NCI-H1048 (cell line): ENCODE measurements around the gene PRKAG1.

Experiments
- DNase-seq: peaks from one replicate; lab custom pipeline; 2025; lab: John Stamatoyannopoulos, UW

PRKAG1 gene

DNA sequence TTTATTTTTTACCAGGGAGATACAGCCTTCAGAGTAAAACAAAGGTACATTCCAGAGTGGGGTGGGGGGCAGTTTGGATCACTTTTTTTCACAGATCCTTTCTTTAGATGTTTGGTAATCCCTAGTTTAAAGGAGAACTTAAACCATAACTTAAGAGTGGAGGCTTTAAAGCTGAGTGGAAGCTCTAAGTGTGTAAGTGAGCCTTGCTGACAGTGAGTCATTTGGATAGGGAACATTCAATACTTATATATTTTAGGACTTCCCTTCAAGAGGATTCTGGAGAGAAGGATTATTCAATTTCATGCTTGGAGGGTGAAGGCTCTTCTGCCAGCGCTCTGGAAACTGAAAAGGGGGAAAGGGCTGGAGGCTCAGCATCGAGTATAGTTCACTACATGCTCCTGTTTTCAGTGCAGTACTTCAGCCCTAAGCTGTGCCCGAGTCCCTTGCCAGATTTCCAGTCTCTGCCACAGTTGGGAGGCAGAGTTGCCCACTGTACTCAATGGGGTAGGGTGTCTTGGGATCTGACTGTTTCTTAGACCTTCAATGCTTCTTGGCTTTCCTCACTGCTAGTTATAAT is 8.4 kb downstream of the PRKAG1 start:
- DNase-seq, result no peak

DNA sequence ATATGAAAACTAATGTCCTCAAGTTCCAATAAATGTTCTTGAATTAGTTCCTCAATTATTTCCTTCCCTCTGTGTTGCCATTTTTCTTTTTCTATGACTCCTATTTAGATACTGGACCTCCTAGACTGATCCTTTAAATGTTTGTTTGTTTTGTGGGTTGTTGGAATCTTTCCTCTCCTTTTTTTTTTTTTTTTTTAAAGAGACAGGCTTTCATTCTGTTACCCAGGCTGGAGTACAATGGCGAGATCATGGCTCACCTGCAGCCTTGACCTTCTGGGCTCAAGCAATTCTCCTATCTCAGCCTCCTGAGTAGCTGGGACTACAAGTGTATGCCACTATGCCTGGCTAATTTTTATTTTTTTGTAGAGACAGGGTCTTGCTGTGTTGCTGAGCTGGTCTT is 9.6 kb downstream of the PRKAG1 start:
- no peak for DNase-seq

DNA sequence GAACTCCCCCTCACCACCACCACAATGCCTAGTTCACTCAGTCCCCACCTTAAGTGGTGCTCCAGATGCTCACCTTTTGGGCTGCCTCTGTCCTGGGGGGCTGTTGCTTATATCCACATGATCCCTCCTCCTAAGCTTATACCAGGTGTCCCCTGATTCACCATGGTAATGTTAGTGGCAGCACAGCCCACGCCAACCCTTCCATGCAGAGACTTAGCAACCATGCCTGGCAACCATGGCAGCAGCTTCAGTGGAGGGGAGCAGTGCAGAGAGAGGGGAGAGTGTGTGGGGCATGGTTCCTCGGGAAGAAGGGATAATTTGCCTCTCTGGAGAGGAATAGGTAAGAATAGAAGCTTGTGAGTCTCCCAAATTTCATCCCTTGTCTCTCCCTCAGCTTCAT is 18.2 kb downstream of the PRKAG1 start:
- no peak for DNase-seq

DNA sequence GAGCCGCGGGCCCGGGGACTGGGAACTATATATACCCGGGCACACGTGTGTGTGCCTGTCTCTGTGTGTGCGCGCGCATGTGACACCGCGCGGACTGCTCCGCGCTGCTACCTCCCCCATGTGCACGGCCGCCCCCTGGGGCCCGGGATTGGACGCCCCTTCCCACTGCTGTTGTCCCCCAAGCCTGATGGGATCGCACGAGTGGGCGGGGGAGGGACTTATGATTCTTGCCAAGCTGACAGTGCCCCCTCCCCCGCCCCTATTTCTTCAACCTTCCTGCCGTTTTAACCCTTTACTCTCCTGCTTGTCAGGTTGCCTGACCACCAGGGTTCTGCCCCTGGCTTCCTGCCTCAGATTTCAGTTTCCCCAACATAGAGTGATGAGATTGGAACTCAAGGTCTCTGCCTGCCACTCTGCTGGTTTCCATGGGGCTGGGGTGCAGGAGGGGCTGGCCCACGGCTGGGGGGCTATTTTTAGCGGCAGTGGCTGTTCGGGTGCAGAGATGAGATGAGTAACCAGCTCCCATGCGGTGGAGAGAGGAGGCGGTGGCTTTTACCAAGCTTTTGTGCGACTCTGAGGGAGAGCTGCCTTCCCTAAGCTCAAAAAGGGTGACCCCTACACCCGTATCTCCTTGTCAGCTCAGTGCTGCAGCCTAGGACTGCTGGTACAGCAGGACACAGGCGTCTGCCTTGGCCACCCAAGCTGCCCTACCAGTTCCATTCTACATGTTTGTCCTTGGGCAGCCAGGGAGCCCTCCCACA is 19.0 kb downstream of the PRKAG1 start, which contains the start of gene DDN:
Gene DDN (minus strand): TSS at position 5 of the 761 bp plus-strand sequence. CDS start 88 bp downstream, outside the sequence.
- DNase-seq, result no peak

DNA sequence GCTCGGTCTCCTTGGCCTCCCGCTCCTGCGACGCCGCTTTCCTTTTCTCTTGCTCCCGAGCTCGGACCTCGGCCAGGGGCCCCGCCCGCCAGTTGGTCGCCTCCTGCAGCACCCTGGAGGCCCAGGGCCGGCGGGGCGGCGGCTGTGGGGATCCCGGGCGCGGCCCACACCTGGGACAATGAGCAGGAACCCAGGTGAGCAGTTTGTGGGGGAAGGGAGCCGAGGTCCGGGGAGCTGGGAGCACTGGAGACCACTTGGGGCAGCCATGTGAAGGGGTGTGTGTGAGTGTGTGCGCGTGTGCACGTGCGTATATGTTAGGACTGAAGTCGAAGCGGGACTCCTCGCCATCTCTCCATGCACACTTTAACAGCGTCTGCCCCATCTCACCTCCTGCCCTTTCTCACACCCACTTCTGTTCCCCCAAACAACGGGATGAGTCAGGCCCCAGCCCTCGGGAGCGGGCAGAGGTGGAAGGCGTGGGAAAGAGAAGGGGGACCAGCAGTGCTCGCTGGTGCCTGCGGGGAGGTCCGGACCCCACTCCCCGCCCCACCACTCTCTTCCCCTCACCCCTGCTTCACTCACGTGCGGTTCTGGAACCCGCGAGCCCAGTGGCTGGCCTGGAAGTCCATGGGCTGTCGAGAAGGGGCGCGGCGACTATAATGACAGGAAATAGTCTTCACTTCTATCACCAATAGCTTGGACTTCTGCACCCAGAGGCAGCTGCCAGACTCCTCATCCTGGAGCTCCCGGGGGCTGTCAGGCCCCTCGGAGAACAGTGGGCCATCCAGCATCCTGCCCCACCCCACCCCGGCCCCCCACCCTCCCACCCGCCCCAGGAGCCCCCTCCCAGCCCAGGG is 19.9 kb downstream of the PRKAG1 start:
- DNase-seq, result no peak

DNA sequence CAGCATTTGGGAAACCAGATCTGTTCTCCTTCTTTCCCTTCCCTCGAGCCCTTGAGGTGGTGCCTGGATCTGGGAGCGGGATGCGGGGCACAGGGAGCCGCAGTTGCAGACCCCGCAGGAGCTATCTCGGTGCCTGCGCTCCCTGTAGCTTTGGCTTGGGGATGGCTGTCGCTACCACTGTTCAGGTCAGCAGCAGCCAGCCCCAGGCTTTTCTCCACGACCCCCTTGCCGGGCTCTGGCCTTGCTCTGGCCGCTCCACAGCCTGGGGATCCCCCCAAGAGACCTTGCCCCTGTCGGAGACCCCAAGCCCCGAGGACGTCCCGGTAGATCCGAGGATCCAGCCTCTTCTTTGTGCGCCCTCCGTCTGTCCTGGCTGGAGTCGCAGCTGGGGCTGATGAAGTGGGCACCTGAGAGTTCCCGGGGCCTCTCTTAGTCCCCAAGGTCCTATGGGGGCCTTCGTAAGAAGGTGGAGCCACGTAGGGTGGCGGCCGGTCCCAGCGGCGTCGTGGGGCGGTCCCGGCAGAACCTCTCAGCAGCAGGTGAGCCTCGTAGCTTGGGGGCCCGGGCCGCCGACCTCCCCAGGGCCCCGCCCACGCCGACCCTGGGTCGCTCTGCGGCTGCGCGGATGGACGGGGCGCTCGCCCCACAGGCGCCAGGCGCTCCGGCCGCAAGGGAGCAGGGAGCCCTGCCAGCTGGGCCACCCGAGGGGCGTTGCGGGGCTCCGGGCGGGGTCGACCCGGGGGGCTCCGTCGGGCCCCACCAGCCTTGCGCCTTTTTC is 20.7 kb downstream of the PRKAG1 start:
- DNase-seq, result no peak

DNA sequence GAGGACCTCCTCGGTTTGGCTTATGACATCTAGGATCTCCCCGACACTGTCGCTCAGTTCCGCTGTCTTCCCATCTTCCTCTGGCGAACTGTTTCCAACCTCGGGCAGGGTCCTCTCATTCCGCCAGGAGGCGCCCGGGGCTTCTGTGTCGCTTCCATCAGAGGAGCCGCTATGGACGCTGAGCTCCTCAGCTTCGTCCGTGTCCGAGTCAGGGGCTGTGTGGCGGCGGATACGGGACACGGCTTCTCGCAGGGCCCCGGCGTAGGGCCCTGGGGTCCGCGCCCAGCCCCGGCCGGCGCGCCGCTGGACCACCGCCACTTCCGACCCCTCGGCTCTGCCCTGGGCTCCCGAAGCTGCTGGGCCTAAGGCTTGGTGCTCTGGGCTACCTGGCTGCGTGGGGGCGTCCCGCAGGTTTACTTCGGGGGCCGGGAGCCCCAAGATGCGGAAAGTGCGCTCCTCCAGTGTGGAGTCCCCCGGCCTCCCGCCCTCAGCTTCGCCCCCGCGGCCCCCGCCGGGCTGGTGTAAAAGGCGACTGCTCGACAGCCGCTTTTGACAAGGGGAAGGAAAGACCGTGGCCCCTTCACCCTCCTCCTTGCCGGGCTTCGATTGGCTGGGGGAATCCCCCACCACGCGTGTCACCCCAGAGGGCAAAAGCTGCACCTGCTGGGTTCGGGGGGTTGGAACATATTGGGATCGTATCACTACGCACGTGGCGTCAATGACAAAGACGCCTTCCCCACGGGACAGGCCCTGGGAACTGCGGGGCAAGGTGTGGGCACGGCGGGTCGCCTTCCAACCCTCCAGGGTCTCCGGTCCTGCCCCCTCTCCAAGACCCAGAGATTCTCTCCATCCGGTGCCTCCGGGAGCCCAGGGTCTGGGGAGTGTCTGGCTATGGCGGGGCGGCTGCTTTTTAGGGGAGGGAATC is 21.5 kb downstream of the PRKAG1 start:
- DNase-seq, result no peak

DNA sequence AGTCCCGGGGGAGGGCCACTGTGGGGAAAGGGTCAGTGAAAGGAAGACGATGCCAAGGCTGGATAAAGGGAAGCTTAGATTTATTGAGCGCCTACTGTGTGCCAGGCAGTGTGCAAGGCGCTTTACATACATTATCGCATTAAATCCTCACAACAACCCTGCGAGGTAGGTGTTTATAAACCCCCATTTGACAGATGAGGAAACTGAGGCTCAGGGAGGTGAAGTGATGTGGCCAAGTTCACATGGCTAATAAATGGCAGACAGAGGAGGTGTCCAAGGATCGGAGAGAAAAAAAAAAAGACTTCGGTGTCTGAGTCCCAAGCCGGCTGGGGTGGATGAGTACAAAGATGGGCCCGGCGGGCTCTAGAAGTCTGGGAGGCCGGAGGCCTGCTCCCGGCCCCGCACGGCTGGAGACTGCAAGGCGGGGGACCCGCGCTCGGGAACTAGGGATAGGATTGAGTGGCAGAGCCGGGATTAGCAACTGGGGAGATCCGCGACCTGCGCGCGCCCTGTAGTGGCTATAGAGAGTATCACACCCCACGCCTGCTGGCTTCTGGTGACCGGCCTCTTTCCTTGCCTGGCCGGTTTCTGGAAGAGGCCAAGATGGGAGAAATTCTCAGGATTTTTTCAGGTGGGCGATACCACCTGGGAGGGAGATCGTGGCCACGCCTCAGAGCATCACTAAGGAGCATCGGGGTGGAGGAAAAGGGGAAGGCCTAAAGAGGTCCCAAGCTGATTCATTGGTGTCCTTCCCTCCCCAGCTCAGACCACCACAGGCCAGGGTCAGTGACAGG is 23.3 kb downstream of the PRKAG1 start:
- DNase-seq, result no peak

DNA sequence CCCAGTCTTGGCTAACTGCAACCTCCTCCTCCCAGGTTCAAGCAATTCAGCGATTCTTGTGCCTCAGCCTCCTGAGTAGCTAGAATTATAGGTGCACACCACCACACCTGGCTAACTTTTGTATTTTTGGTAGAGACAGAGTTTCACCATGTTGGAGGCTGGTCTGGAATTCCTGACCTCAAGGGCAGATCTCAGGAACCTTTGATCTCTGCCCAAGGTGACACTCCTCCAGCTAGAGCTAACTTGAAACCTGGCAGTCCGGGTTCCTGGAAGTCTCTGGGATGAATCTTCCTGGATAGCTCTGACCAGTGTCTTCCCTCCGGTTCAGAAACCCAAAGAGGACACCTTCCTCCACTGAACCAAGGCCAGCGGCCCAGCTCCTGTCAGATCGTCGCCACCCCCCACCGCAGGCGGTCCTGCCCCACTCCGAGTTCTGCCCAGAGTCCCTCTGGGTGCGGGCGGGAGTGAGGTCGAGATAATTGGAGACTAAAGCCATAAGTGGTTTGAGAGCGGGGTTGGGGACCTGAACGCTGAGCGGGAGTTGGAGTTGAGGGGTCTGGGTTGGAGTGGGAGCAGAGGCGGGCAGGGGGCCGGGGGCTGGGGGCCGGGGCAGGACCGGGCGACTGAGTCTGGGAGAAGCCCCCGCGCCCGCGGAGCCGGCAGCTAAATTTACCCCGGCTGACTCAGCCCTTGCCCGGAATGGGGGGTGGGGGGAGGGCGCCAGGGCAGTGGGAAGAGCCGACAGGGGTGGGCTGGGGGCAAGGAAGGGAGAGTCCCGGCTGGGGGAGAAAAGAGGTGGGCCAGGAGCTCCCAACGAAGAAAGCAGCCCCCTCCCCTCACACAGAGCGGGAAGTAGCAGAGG is 24.1 kb downstream of the PRKAG1 start:
- DNase-seq, result no peak

DNA sequence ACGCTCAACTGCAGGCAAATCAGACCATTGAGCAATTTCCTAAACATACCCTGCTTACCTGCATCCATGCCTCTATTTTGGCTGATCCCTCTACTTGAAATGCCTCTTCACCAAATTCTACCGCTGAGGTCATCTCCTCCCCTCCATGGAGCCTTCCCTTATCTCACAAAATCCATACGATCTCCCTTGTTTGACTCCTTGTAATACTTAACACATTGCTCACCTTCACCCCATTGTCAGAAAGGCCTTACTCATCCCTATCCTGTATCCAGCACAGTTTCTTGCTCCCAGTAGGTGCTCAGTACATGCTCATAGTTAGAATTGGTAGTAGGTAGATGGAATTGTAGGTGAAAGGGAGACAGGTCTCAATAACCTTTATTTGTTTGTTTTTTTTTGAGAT is 24.8 kb downstream of the PRKAG1 start:
- no peak for DNase-seq

DNA sequence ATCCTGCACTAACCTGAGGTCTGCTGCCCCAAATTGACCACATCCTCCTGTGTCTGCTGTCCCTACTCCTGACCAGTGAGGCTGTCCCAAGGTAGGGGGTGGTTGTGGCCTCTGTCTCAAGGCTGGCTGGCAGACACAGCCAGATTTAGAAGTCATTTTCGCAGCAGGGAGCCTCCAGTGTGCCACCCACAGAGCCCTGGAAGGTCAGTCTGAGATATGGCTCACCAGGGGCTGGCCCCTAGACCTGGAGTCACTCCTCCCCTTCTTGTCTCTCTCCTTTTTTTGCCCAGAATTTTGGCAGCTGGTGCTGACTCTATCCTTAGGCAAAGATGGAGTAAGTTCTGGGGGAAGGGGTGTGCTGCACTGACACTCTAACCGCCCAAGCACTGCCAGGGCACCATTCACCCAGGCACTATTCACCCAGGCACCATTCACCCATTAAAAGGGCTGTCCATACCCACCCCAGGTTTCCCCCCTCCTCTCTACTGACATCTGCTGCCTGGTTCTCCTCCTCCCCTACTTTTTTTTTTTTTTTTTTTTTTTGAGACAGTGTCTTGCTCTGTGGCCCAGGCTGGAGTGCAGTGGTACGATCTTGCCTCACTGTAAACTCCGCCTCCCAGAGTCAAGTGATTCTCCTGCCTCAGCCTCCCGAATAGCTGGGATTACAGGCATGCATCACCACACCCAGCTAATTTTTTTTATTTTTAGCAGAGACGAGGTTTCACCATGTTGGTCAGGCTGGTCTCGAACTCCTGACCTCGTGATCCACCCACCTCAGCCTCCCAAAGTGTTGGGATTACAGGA is 27.1 kb downstream of the PRKAG1 start:
- no peak for DNase-seq

DNA sequence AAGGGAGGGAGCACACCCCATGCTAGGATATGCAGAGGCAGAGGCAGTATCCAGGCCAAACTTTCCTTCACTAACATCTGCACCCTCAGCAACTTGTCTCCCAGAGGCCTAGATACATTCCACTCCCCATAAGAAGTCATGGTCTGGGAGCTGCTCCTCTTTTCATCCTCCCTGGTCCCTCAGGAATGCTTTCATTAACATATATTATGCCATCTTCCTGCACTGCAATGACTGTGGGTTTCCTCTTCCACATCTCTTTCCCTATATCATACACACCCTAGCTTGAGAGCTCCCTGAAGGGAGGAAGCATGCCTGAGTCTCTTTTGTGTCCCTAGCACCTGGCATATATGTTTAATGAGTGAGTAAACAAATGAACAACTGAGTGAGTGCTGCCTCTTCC is 28.0 kb downstream of the PRKAG1 start:
- DNase-seq, result no peak

DNA sequence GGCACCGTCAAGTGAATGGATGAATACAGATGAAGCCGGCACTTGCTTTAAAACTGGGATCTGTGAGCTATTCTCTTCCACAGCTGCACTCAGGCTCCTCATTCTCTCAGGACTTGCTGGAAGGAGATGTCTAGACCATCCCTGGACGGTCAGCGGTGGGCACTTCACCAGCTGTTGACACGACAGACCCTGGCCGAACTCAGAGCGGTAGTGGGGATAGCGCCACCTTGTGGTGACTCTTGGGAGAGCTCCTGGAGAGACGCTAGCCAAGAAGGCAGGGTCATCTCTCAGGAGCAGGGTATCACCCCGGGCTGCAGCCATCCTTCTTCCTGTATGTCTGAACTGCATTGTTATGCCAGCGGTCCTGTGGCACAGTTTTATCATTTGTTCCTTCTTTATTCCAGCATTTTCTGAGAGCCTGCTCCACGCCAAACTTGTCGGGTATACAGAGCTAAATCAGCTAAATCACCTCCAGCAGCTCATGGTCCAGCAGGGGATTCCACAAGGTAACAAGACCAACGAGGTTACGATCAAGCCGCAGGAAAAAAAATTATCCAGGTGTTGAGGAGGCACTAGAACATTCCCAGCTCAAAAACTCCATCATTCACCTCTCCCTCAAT is 30.4 kb downstream of the PRKAG1 start:
- no peak for DNase-seq

DNA sequence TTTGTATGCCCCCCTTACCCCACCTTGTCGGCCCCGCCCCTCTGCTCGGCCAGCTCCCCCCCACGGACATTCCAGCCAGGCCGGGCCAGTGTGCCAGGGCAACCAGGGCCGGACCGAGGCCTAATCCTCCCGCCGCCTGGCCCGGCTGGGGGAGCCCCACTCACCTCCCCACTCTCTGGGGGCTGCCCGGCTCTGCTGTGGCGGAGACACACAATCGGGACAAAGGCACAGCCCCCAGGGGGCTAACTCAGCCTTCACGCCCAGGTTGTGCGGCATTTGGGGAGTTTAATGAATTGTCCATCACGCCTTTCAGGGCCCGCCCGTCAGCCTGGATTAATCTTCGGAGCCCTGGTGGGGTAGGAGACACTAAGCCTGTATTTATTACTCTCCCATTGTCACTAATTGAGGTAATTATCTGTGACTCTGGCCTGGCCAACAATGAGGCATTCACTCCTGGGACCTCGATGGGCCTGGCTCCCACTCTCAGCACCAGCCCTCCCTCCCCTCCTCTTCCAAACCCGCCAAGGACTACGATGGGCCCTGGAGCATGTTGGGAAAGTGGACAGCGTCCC is 31.8 kb downstream of the PRKAG1 start:
- no peak for DNase-seq

DNA sequence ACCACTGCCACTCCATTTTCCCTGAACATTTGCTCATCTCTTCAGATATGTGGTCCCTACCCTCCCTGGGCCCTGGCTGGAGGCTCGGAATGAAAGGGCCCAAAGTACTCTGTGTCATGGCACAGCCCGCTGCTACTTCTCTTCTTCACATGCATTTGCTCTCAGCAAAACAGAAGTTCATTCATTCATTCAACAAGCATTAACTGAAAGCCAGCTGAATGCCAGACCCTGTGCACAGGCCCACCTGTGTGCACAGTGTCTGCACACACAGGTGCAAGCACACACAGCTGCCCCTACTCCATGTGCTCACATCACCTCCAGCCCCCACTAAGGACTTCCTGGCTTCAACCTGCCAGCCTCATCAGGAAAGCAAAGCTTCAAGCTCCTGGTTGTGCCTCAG is 32.7 kb downstream of the PRKAG1 start:
- no peak for DNase-seq

DNA sequence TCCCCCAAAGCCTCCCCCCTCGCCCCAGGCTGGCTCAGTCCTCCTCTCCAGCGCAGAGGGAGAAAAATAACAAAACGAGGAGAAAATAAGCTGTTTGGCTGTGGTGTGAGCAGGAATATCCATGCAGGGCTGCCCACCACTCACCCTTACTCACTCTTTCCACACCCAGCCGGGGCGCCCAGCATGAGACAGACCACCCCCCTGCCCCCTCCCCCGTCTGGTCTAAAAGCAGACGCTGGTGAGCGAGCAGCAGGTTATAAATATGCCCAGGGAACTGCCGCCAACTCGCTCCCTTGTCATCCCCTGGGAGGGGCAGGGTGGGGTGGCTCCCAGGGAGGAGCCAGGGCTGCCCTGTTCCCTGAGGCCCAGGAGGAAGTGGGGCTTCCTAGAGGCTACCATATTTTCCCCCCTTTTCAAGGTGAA is 33.1 kb downstream of the PRKAG1 start:
- no peak for DNase-seq

DNA sequence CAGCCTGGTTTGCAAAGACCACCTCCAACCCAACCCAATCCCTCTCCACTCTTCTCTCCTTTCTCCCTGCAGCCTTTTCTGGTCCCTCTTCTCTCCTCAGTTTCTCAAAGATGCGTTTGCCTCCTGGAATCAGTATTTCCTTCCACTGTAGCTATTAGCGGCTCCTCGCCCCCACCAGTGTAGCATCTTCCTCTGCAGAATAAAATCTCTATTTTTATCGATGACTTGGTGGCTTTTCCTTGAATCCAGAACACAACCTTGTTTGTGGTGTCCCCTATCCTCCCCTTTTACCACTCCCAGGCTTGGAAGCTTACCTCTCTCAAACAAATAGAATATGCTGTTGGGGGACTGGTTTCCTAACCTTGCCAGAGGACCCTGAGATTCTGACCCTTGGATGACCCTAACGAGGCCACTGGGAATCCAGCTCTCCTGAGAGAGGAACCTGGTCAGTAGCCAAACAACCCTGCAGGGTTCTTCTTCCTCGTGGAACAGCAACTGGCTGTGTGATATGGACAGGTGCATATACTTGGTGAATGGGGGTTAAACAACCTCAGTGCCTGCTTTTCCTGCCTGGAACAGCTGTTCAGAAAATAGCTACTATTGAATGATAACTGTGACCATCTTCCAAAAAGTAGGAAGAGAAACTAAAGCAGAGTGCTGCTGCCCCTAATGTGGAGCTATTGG is 36.0 kb downstream of the PRKAG1 start:
- DNase-seq, result no peak
